Neural cell (in vitro differentiated cells): ENCODE measurements around the gene DUS2. TPM values are rescaled to one million over a fixed set of nuclear protein-coding genes. Genes with fewer than 3 reads are reported as not detected.

Experiments used
- H2AFZ ChIP-seq: fragments of 200-600, 300-800 bp; sonication (generic), shearing (Covaris generic); 2 replicates; pipeline ENCODE4 v1.6.0; 2014; ENCODE audit warnings: low read depth, mild to moderate bottlenecking, antibody characterized with exemption, low read length, moderate library complexity
- H3F3A ChIP-seq: fragments of 200-600 bp; shearing (Covaris generic); 2 replicates; pipeline ENCODE4 v1.6.1; 2016; ENCODE audit warnings: mild to moderate bottlenecking, moderate library complexity, mixed read lengths, antibody characterized with exemption, low read length; ENCODE audit not compliant: insufficient read depth, poor library complexity, severe bottlenecking
- H3K27ac ChIP-seq: fragments of 200-600, 300-800 bp; sonication (generic), shearing (Covaris generic); 2 replicates; pipeline ENCODE4 v1.5.1; 2014; ENCODE audit warnings: mild to moderate bottlenecking, low read length, moderate library complexity
- H3K27me3 ChIP-seq: fragments of 300-800, 200-600 bp; sonication (generic), shearing (Covaris generic); 2 replicates; pipeline ENCODE4 v1.6.0; 2014; ENCODE audit warnings: mild to moderate bottlenecking, low read depth, low read length, moderate library complexity; ENCODE audit not compliant: insufficient read depth
- H3K36me3 ChIP-seq: fragments of 300-800, 200-600 bp; sonication (generic), shearing (Covaris generic); 2 replicates; pipeline ENCODE4 v1.5.1; 2014; ENCODE audit warnings: mild to moderate bottlenecking, antibody characterized with exemption, low read length, moderate library complexity; ENCODE audit not compliant: insufficient read depth
- H3K4me2 ChIP-seq: fragments of 300-800, 200-600 bp; sonication (generic), shearing (Covaris generic); 2 replicates; pipeline ENCODE4 v1.6.0; 2014; ENCODE audit warnings: mild to moderate bottlenecking, low read length
- H3K4me3 ChIP-seq: fragments of 300-800, 200-600 bp; sonication (generic), shearing (Covaris generic); 2 replicates; pipeline ENCODE4 v1.5.1; 2014; ENCODE audit warnings: mild to moderate bottlenecking, low read length, moderate library complexity
- H3K79me2 ChIP-seq: fragments of 200-600 bp; shearing (Covaris generic); replicated peaks from 2 replicates; pipeline ENCODE4 v1.6.0; 2014; ENCODE audit warnings: mild to moderate bottlenecking, low read length, moderate library complexity; ENCODE audit not compliant: insufficient read depth
- H3K9ac ChIP-seq: fragments of 300-800, 200-600 bp; sonication (generic), shearing (Covaris generic); 2 replicates; pipeline ENCODE4 v1.6.1; 2016; ENCODE audit warnings: mild to moderate bottlenecking, low read length, mixed read lengths
- H3K9me2 ChIP-seq: fragments of 200-600 bp; shearing (Covaris generic); 2 replicates; pipeline ENCODE4 v1.6.1; 2016; ENCODE audit warnings: mild to moderate bottlenecking, low read length, mixed read lengths; ENCODE audit not compliant: insufficient read depth
- H3K9me3 ChIP-seq: fragments of 200-600, 300-800 bp; sonication (generic), shearing (Covaris generic); 2 replicates; pipeline ENCODE4 v1.6.1; 2016; ENCODE audit warnings: mild to moderate bottlenecking, mixed run types, low read length, moderate library complexity, mixed read lengths
- H4K20me1 ChIP-seq: fragments of 200-600 bp; shearing (Covaris generic); 2 replicates; pipeline ENCODE4 v1.6.1; 2016; ENCODE audit warnings: mild to moderate bottlenecking, mixed run types; ENCODE audit not compliant: insufficient read depth
- EP300 ChIP-seq: fragments of 450-650 bp; conservative IDR thresholded peaks from 2 replicates; pipeline ENCODE4 v1.6.1; 2014; ENCODE audit warnings: antibody characterized with exemption, mild to moderate bottlenecking, moderate library complexity; ENCODE audit not compliant: poor library complexity, severe bottlenecking
- EZH2 ChIP-seq: fragments of 200-600, 300-800 bp; shearing (Covaris generic), sonication (generic); IDR thresholded peaks from 2 replicates; pipeline ENCODE4 v1.6.1; 2014; ENCODE audit warnings: antibody characterized with exemption, low read length, borderline replicate concordance, mild to moderate bottlenecking; ENCODE audit not compliant: insufficient read depth, poor library complexity, severe bottlenecking
- MXI1 ChIP-seq: fragments of 450-650 bp; conservative IDR thresholded peaks from 2 replicates; pipeline ENCODE4 v1.6.1; 2014; ENCODE audit warnings: antibody characterized with exemption, mild to moderate bottlenecking; ENCODE audit not compliant: poor library complexity, severe bottlenecking
- POLR2AphosphoS5 ChIP-seq: IDR thresholded peaks from 2 replicates; pipeline ENCODE4 v1.6.1; 2012
- RAD21 ChIP-seq: fragments of 450-650 bp; conservative IDR thresholded peaks from 2 replicates; pipeline ENCODE4 v1.6.1; 2014; ENCODE audit warnings: antibody characterized with exemption, mild to moderate bottlenecking, moderate library complexity
- SMC3 ChIP-seq: fragments of 450-650 bp; conservative IDR thresholded peaks from 2 replicates; pipeline ENCODE4 v1.6.1; 2014; ENCODE audit warnings: antibody characterized with exemption, mild to moderate bottlenecking, moderate library complexity; ENCODE audit not compliant: poor library complexity
- TAF1 ChIP-seq: IDR thresholded peaks from 2 replicates; pipeline ENCODE4 v1.6.1; 2012; ENCODE audit warnings: low read depth
- polyA plus RNA-seq: library from polyadenylated mRNA; depleted of rRNA; stranded (reverse); fragments of >200 nt; gene quantifications from 2 replicates; pipeline ENCODE4 v1.2.3, GENCODE V29; 2014
- TF ChIP-seq, protein P1 (sequence below): fragments of 450-650 bp; IDR thresholded peaks from 2 replicates; pipeline ENCODE4 v1.5.1; 2014; ENCODE audit warnings: antibody characterized with exemption, mild to moderate bottlenecking, moderate library complexity; ENCODE audit not compliant: poor library complexity, severe bottlenecking

Gene DUS2
- polyA plus RNA-seq, 1 donor from 2014 or later, result 22.4 TPM

DNA sequence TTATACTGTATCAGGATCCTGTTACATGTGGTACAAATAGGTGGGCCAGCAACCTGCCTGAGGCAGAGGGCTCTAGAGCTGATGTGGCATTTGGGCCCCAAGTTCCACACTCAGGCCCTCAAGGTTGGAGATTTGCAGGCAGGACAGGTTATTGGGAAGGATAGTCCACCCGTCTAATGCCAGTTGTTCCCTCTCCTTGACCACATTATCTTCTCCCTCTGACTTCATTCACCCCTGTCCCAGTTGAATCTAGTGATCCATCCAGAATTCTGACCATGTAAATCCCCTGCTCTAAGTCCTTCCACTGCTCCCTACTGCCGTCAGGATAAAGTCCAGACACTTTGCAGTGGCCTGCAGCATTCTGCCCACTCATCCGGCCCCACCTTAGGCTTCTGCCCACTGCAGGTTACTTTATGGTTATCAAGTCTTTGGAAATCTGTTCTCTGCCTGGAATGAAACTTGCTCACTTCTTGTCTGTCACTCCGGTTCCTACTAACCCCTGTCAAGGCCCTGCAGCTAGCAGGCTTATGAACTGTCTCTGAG, 60.2 kb downstream of the DUS2 start:
- no peaks in the 10 kb centered on the region for H3K9me3 ChIP-seq
- H3K79me2 ChIP-seq, result peaks cover 6% of the 10 kb centered on the region
- peak overlapping the region; percentile 96 for H3K27ac ChIP-seq
- H3K9me2 ChIP-seq, result no peaks in the 10 kb centered on the region
- no peak overlapping the region for H2AFZ ChIP-seq
- H4K20me1 ChIP-seq, result no peaks in the 10 kb centered on the region
- peak overlapping the region; percentile 89 for H3K9ac ChIP-seq
- TF ChIP-seq EZH2, result no peak
- TF ChIP-seq, protein P1, sequence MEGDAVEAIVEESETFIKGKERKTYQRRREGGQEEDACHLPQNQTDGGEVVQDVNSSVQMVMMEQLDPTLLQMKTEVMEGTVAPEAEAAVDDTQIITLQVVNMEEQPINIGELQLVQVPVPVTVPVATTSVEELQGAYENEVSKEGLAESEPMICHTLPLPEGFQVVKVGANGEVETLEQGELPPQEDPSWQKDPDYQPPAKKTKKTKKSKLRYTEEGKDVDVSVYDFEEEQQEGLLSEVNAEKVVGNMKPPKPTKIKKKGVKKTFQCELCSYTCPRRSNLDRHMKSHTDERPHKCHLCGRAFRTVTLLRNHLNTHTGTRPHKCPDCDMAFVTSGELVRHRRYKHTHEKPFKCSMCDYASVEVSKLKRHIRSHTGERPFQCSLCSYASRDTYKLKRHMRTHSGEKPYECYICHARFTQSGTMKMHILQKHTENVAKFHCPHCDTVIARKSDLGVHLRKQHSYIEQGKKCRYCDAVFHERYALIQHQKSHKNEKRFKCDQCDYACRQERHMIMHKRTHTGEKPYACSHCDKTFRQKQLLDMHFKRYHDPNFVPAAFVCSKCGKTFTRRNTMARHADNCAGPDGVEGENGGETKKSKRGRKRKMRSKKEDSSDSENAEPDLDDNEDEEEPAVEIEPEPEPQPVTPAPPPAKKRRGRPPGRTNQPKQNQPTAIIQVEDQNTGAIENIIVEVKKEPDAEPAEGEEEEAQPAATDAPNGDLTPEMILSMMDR, result no peak
- TF ChIP-seq TAF1, result no peak
- no peak for TF ChIP-seq EP300
- no peak for TF ChIP-seq MXI1
- no peak for TF ChIP-seq RAD21
- TF ChIP-seq POLR2AphosphoS5, result no peak
- TF ChIP-seq SMC3, result no peak
- H3K4me3 ChIP-seq, result no peak overlapping the region
- no peaks in the 10 kb centered on the region for H3K27me3 ChIP-seq
- H3K36me3 ChIP-seq, result no peaks in the 10 kb centered on the region
- H3K4me2 ChIP-seq, result no peak overlapping the region
- peaks cover 9% of the 10 kb centered on the region for H3F3A ChIP-seq

DNA sequence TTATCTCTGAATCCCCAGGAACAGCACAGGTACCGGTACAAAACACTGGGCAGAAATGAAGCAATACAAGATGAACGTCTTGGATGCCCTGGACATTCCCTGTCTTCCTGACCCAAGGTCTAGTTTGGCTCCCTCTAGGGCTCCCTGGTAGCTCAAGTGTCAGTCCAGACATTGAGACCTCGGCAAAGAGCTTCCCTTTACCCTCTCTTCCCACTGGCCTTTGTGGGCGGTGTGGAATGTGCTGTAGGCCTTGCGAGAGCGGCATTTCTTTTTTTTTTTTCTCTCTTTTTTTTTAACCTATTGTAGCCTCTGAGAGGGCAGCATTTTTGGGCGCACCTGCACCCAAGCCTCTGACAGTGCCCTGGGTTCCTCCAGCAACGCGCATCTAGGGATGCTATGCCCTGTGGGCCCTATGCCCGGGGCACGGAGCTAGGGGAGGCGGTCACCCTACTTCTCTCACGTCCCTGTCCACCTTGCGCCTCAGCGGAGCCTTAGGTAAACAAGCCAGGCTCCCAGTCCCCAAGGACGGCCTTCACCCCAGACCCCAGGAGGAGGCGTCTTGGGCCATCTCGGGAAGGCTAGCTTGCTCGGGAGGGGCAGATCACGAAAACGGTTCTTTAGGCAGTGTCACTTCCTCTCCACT, 60.9 kb downstream of the DUS2 start:
- TF ChIP-seq POLR2AphosphoS5, result no peak
- TF ChIP-seq, protein P1, result no peak
- TF ChIP-seq EP300, result no peak
- no peak for TF ChIP-seq RAD21
- Histone ChIP-seq H3K9me2 (no peaks in the 10 kb centered on the region), H3K79me2 (peaks cover 13% of the 10 kb centered on the region), H3K27ac (peak overlapping the region; percentile 96), H3K36me3 (no peaks in the 10 kb centered on the region), H4K20me1 (no peaks in the 10 kb centered on the region), H3K4me3 (peak overlapping the region; percentile 74), H3K27me3 (no peaks in the 10 kb centered on the region), H3K9me3 (no peaks in the 10 kb centered on the region), H2AFZ (peak overlapping the region; percentile 82), H3K9ac (peak overlapping the region; percentile 89), H3K4me2 (peak overlapping the region; percentile 52), H3F3A (peaks cover 9% of the 10 kb centered on the region)
